ENCODE measurements around the gene LDLRAD3. TPM values are rescaled to one million over a fixed set of nuclear protein-coding genes. Genes with fewer than 3 reads are reported as not detected.

LDLRAD3 gene
- polyA plus RNA-seq, 1 donor (not counting 4 experiments of a cell fraction or from before 2014, with no cell fraction given), result 13.1 TPM

DNA sequence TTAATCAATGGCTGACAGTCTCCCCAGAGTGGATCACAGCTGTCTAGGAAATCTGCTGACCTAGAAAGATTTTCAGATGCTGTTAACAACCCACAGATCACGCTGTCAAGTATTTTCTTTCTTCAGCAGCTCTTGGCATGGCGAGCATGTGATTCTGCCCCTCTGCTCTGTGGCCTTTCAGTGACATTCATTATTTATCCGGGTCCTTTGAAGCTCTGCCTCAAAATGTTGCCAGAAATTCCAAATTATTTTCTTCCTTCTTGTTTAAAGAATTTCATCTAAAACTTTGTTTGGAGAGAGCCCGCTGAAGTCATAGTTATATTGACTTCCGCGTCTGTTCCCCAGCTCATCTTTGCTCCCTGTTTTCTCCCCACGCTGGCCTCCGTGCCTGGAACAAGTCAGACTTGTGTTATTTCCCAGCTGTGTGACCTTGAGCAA is 211.3 kb downstream of the LDLRAD3 start:
- Histone ChIP-seq H4K20me1 (ENCODE audit: control insufficient read depth, extremely low read depth, insufficient read depth, low read length) (no peaks in the 10 kb centered on the region), H3K79me2 (ENCODE audit: control insufficient read depth, insufficient read depth, low read length) (no peaks in the 10 kb centered on the region), H3K27ac (ENCODE audit: control insufficient read depth, insufficient read depth, low read length) (no peak overlapping the region), H3K27me3 (ENCODE audit: control insufficient read depth, extremely low read depth, insufficient read depth, low read length) (no peaks in the 10 kb centered on the region), H3K4me2 (ENCODE audit: control insufficient read depth, extremely low read depth, insufficient read depth, low read depth, low read length) (no peak overlapping the region), H3K36me3 (ENCODE audit: control insufficient read depth in 2 of 2, extremely low read depth in 1 of 2, insufficient read depth in 2 of 2, low read length in 2 of 2) (no peaks in the 10 kb centered on the region), H3K4me1 (ENCODE audit: control insufficient read depth, extremely low read depth, insufficient read depth, low read length) (peaks cover 32% of the 10 kb centered on the region), H2AFZ (ENCODE audit: control insufficient read depth, low read length) (no peak overlapping the region), H3K9ac (ENCODE audit: control insufficient read depth, extremely low read depth, insufficient read depth, low read length) (no peak overlapping the region), H3K9me3 (ENCODE audit: control insufficient read depth, low read depth, low read length) (no peaks in the 10 kb centered on the region), H3K4me3 (ENCODE audit: control insufficient read depth in 2 of 3, extremely low read depth in 1 of 3, insufficient read depth in 2 of 3, low read depth in 1 of 3, low read length in 3 of 3) (no peak overlapping the region), H3K9me1 (ENCODE audit: control insufficient read depth, extremely low read depth, insufficient read depth, low read length) (no peaks in the 10 kb centered on the region)
- DNase-seq (ENCODE audit: low read depth, low spot score) (no peak), FAIRE-seq (no peak)
- TF ChIP-seq CTCF (optimal IDR thresholded peaks at IDR 0.05 in 1 of 3, IDR thresholded peaks at IDR 0.05 in 1 of 3, conservative IDR thresholded peaks at IDR 0.05 in 1 of 3; ENCODE audit: extremely low read depth in 1 of 3, insufficient read depth in 2 of 3, low read length in 3 of 3) (no peak), EZH2 (IDR thresholded peaks at IDR 0.05; ENCODE audit: low read length) (no peak)
- dilution Hi-C loops (cut with MboI; ENCODE audit: extremely low pct_ligation_motif_present, low sequenced_read_pairs), result no loop called here

- dilution Hi-C loops (cut with MboI; ENCODE audit: extremely low pct_ligation_motif_present, low sequenced_read_pairs), result no loop called here
- peak; percentile 36 for FAIRE-seq
- no peak overlapping the region for H2AFZ ChIP-seq (ENCODE audit: control insufficient read depth, low read length)
- H3K36me3 ChIP-seq (ENCODE audit: control insufficient read depth in 2 of 2, extremely low read depth in 1 of 2, insufficient read depth in 2 of 2, low read length in 2 of 2), result no peaks in the 10 kb centered on the region
- no peaks in the 10 kb centered on the region for H4K20me1 ChIP-seq (ENCODE audit: control insufficient read depth, extremely low read depth, insufficient read depth, low read length)
- H3K27me3 ChIP-seq (ENCODE audit: control insufficient read depth, extremely low read depth, insufficient read depth, low read length), result no peaks in the 10 kb centered on the region
- peak overlapping the region; percentile 45 for H3K27ac ChIP-seq (ENCODE audit: control insufficient read depth, insufficient read depth, low read length)
- no peaks in the 10 kb centered on the region for H3K9me1 ChIP-seq (ENCODE audit: control insufficient read depth, extremely low read depth, insufficient read depth, low read length)
- no peak for DNase-seq (ENCODE audit: low read depth, low spot score)
- TF ChIP-seq EZH2 (IDR thresholded peaks at IDR 0.05; ENCODE audit: low read length) (no peak), CTCF (optimal IDR thresholded peaks at IDR 0.05 in 1 of 3, IDR thresholded peaks at IDR 0.05 in 1 of 3, conservative IDR thresholded peaks at IDR 0.05 in 1 of 3; ENCODE audit: extremely low read depth in 1 of 3, insufficient read depth in 2 of 3, low read length in 3 of 3) (no peak)
- peaks cover 28% of the 10 kb centered on the region for H3K4me1 ChIP-seq (ENCODE audit: control insufficient read depth, extremely low read depth, insufficient read depth, low read length)
- no peaks in the 10 kb centered on the region for H3K79me2 ChIP-seq (ENCODE audit: control insufficient read depth, insufficient read depth, low read length)
- no peaks in the 10 kb centered on the region for H3K9me3 ChIP-seq (ENCODE audit: control insufficient read depth, low read depth, low read length)
- no peak overlapping the region for H3K4me3 ChIP-seq (ENCODE audit: control insufficient read depth in 2 of 3, extremely low read depth in 1 of 3, insufficient read depth in 2 of 3, low read depth in 1 of 3, low read length in 3 of 3)
- peak overlapping the region; percentile 53 for H3K4me2 ChIP-seq (ENCODE audit: control insufficient read depth, extremely low read depth, insufficient read depth, low read depth, low read length)
- H3K9ac ChIP-seq (ENCODE audit: control insufficient read depth, extremely low read depth, insufficient read depth, low read length), result peak overlapping the region; percentile 18
Measured at GRCh38 chr11:36155770-36156160, 211.9 kb downstream of the LDLRAD3 start.

All from keratinocyte (primary cell).